OCI-LY3 (cell line): ENCODE data around the gene OR2T5.

Source experiments
- CTCF ChIP-seq: fragments of 200-600, 300-600 bp; sonication (generic); IDR thresholded peaks from 2 replicates; pipeline ENCODE4 v1.5.1; 2014; ENCODE audit warnings: antibody characterized with exemption, low read length, low read depth
- EZH2phosphoT487 ChIP-seq: fragments of 200-600 bp; shearing (Covaris generic); IDR thresholded peaks from 2 replicates; pipeline ENCODE4 v1.6.1; 2018; ENCODE audit warnings: antibody characterized with exemption, mixed run types, low read depth

GRCh38 chr1:248521856-248522255 lies 33.5 kb downstream of the OR2T5 start:
- TF ChIP-seq CTCF (no peak), EZH2phosphoT487 (no peak)
